T-cell (primary cell): ENCODE data around the gene ETNK2. TPM values are rescaled to one million over a fixed set of nuclear protein-coding genes. Genes with fewer than 3 reads are reported as not detected.

Source experiments
- ATAC-seq, 4 experiments: fragments of 200-7000 bp in 3 of 4; fragments of 150-1000 bp in 1 of 4; cut with Tn5 transposase; replicated peaks in 1 of 4; 1 replicate in 3 of 4; 2 replicates in 1 of 4; pipeline ENCODE4 v1.10.0; 2021; ENCODE audit warnings: moderate library complexity in 3 of 4, mild to moderate bottlenecking in 2 of 4, moderate number of reproducible peaks in 1 of 4
- CTCF ChIA-PET, 2 donors: fragments of 300-600 bp; sonication (Branson Sonifier 250); formaldehyde crosslinking; loops; one replicate each; lab custom pipeline; 2022; ENCODE audit warnings: antibody characterized with exemption in 2 of 2; lab: Charles Lee
- POLR2A ChIA-PET, 2 donors: fragments of 300-600 bp; sonication (Branson Sonifier 250); formaldehyde crosslinking; loops; one replicate each; lab custom pipeline; 2022; ENCODE audit warnings: antibody characterized with exemption in 2 of 2; lab: Charles Lee
- DNase-seq, 35 experiments: peaks; one replicate each; pipeline versions ENCODE4 v3.0.0 to v3.0.0-alpha.2; 2013 to 2023
- H3K27ac ChIP-seq: one replicate; pipeline ENCODE4 v1.5.1; 2013; ENCODE audit warnings: low read length
- H3K27me3 ChIP-seq, 2 experiments: replicated peaks in 1 of 2; 1 replicate in 1 of 2; 2 replicates in 1 of 2; pipeline versions ENCODE4 v1.6.1 to v1.7.0; 2013; ENCODE audit warnings: low read length in 1 of 2, mixed read lengths in 1 of 2; ENCODE audit not compliant: control insufficient read depth in 2 of 2, insufficient read depth in 2 of 2; ENCODE audit errors: extremely low read depth in 1 of 2
- H3K36me3 ChIP-seq, 2 donors: 1 replicate in 1 of 2; 2 replicates in 1 of 2; pipeline versions ENCODE4 v1.6.1 to v1.7.0; 2013; ENCODE audit warnings: low read length in 1 of 2; ENCODE audit not compliant: control insufficient read depth in 2 of 2, insufficient read depth in 1 of 2; ENCODE audit errors: extremely low read depth in 1 of 2
- H3K4me1 ChIP-seq, 2 experiments: 1 replicate in 1 of 2; 2 replicates in 1 of 2; pipeline versions ENCODE4 v1.6.1 to v1.7.0; 2013; ENCODE audit warnings: low read length in 2 of 2, mixed read lengths in 1 of 2; ENCODE audit not compliant: insufficient read depth in 2 of 2, control insufficient read depth in 1 of 2; ENCODE audit errors: extremely low read depth in 1 of 2
- H3K4me3 ChIP-seq, 2 donors: 1 replicate in 1 of 2; 2 replicates in 1 of 2; pipeline versions ENCODE4 v1.5.1 to v1.7.0; 2013; ENCODE audit warnings: mild to moderate bottlenecking in 2 of 2, low read length in 1 of 2, moderate library complexity in 1 of 2; ENCODE audit not compliant: control insufficient read depth in 1 of 2; ENCODE audit errors: extremely low read depth in 1 of 2
- H3K9me3 ChIP-seq: 2 replicates; pipeline ENCODE4 v1.7.0; 2013
- H3K27ac Mint-ChIP-seq, 2 donors: one replicate each; pipeline ENCODE4 v1.8.0; 2020 to 2021; ENCODE audit warnings: mild to moderate bottlenecking in 2 of 2, mixed read lengths in 2 of 2
- H3K27me3 Mint-ChIP-seq, 2 donors: one replicate each; pipeline ENCODE4 v1.8.0; 2021 to 2022; ENCODE audit warnings: mixed read lengths in 2 of 2
- H3K36me3 Mint-ChIP-seq: one replicate; pipeline ENCODE4 v1.8.0; 2021; ENCODE audit warnings: mixed read lengths
- H3K4me1 Mint-ChIP-seq, 3 donors: one replicate each; pipeline ENCODE4 v1.8.0; 2020 to 2022; ENCODE audit warnings: mixed read lengths in 3 of 3, mild to moderate bottlenecking in 1 of 3
- H3K4me3 Mint-ChIP-seq, 3 donors: one replicate each; pipeline ENCODE4 v1.8.0; 2020 to 2022; ENCODE audit warnings: mild to moderate bottlenecking in 3 of 3, mixed read lengths in 3 of 3, moderate library complexity in 3 of 3
- H3K9me3 Mint-ChIP-seq, 3 donors: one replicate each; pipeline ENCODE4 v1.8.0; 2020 to 2022; ENCODE audit warnings: mixed read lengths in 3 of 3
- WGBS: methylation state at CpG from one replicate; pipeline ENCODE4 v1.1.5; 2013; ENCODE audit warnings: missing lambda C conversion rate; ENCODE audit not compliant: insufficient coverage; 5-methylcytosine and 5-hydroxymethylcytosine counted together
- total RNA-seq, 35 experiments: library from RNA in 6 of 35; stranded (reverse) in 6 of 35; fragments of 120-200 nt in 1 of 35; gene quantifications; one replicate each; pipeline versions ENCODE4 v1.2.1 to v1.2.4 and lab custom pipeline; 2013 to 2026

Gene ETNK2
- total RNA-seq, 5 donors from 2014 or later (not counting 1 experiment from before 2014, with no cell fraction given): 3.4 to 11.1 (median 4.2) TPM

DNA sequence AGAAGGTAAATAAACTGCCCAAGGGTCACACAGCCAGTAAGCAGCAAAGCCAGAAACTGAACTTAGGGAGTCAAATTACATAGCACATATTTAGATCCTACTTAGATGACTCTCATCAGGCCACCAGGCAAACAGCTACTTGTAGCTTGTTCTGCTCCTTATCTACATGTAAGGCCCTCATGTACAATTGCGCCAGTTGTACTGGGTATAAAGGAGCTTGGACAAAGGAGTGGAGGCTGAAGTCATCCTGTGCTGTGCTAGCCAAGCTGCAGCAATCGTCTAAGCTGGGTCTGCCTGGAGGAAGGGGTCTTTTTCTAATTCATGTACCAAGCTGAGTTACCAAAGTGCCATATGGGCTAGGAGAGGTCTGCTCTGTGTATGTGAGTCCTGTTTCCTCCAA, 12.8 kb downstream of the ETNK2 start:
- H3K4me3 Mint-ChIP-seq: no peak overlapping the region
- no peaks in the 10 kb centered on the region for H3K9me3 Mint-ChIP-seq
- H3K36me3 Mint-ChIP-seq: peaks cover 11% of the 10 kb centered on the region
- no peaks in the 10 kb centered on the region for H3K4me1 Mint-ChIP-seq
- no peak for DNase-seq
- H3K4me3 ChIP-seq: no peak overlapping the region
- H3K27ac Mint-ChIP-seq: no peak overlapping the region
- ATAC-seq: no peak
- POLR2A ChIA-PET: no interaction called here
- H3K9me3 ChIP-seq: no peaks in the 10 kb centered on the region
- no peaks in the 10 kb centered on the region for H3K27me3 Mint-ChIP-seq
- no peaks in the 10 kb centered on the region for H3K36me3 ChIP-seq
- CTCF ChIA-PET: interaction anchor here in 1 of 2 donors (0.5 to 0.6 kb wide), 2 partner anchors 232 to 273 kb away, joined by 3 to 5 read pairs; no protein-coding TSS in a partner anchor
- WGBS: 80% methylated on average over 2 of the region's 2 CpGs
- H3K27me3 ChIP-seq: no peaks in the 10 kb centered on the region
- H3K27ac ChIP-seq: no peak overlapping the region
- H3K4me1 ChIP-seq: no peaks in the 10 kb centered on the region

DNA sequence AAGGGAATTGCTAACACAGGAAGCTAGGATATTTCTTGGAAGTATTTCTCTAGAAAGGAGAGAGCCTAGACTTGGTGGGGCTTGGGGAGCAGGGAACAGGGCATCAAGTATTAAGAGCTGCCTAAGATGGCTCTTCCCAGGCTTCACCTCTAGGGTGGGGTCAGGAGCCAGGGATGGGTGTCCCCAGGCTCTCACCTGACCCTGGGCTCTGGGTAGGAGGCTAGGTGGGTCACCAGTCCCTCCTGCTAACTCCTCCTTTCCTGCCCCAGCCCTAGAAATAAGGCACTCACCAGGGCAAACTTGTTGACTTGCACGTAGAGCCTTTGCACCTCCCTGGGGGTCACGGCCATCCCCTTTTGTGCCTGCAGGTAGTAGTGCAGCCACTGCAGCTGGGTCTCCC, 15.0 kb downstream of the ETNK2 start:
- no peaks in the 10 kb centered on the region for H3K4me1 ChIP-seq
- H3K4me3 ChIP-seq: no peak overlapping the region
- no peaks in the 10 kb centered on the region for H3K9me3 ChIP-seq
- no peak overlapping the region for H3K27ac ChIP-seq
- ChIA-PET CTCF (interaction anchor here (0.6 to 0.8 kb wide), 2 partner anchors 48 to 270 kb away, joined by 5 read pairs; no protein-coding TSS in a partner anchor), POLR2A (no interaction called here)
- no peaks in the 10 kb centered on the region for H3K36me3 ChIP-seq
- no peaks in the 10 kb centered on the region for H3K27me3 Mint-ChIP-seq
- no peaks in the 10 kb centered on the region for H3K9me3 Mint-ChIP-seq
- H3K36me3 Mint-ChIP-seq: peaks cover 11% of the 10 kb centered on the region
- H3K27ac Mint-ChIP-seq: no peak overlapping the region
- WGBS: 76% methylated on average over 2 of the region's 2 CpGs
- ATAC-seq (no peak), DNase-seq (no peak)
- H3K4me3 Mint-ChIP-seq: no peak overlapping the region
- no peaks in the 10 kb centered on the region for H3K4me1 Mint-ChIP-seq
- no peaks in the 10 kb centered on the region for H3K27me3 ChIP-seq

GRCh38 chr1:204134103-204134502, 17.7 kb downstream of the ETNK2 start:
- no peaks in the 10 kb centered on the region for H3K9me3 ChIP-seq

DNA sequence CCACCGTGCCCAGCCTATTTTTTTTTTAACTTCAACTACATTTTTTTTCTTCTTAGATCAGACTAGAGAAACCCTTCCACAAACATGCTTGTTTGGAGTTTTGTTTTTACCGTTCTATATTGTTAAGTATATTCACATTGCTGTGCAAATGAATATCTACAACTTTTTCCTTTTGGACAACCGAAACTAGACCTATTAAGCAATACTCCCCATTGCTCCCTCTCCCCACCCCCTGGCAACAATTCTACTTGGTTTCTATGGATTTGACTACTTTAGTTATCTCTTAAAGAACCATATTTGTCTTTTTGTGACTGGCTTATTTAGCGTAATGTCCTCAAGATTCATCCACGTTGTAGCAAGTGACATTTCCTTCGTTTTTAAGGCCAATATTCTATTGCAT, 19.1 kb downstream of the ETNK2 start:
- Histone ChIP-seq H3K27ac (no peak overlapping the region), H3K4me3 (no peak overlapping the region), H3K9me3 (no peaks in the 10 kb centered on the region), H3K36me3 (no peaks in the 10 kb centered on the region), H3K4me1 (peaks cover 0 to 8% of the 10 kb centered on the region in 2 experiments), H3K27me3 (peaks cover 0 to 14% of the 10 kb centered on the region in 2 experiments)
- ATAC-seq (no peak), DNase-seq (no peak)
- CTCF ChIA-PET: no interaction called here
- Mint-ChIP-seq H3K27me3 (no peaks in the 10 kb centered on the region), H3K9me3 (no peaks in the 10 kb centered on the region), H3K27ac (no peak overlapping the region), H3K36me3 (no peaks in the 10 kb centered on the region), H3K4me3 (no peak overlapping the region), H3K4me1 (peaks cover 4 to 11% (median 6%) of the 10 kb centered on the region in 3 donors)
- POLR2A ChIA-PET: no interaction called here
- no CpG with 5 or more reads among the region's 6 CpGs for WGBS

More at GRCh38 chr1:204134103-204134502, 17.7 kb downstream of the ETNK2 start:
- H3K4me1 Mint-ChIP-seq: peaks cover 1 to 4% (median 3%) of the 10 kb centered on the region in 3 donors
- H3K4me3 Mint-ChIP-seq: no peak overlapping the region
- CTCF ChIA-PET: no interaction called here
- peaks cover 4% of the 10 kb centered on the region for H3K36me3 Mint-ChIP-seq
- Histone ChIP-seq H3K27ac (no peak overlapping the region), H3K4me1 (peaks cover 0 to 4% of the 10 kb centered on the region in 2 experiments), H3K4me3 (no peak overlapping the region), H3K27me3 (peaks cover 0 to 14% of the 10 kb centered on the region in 2 experiments), H3K36me3 (no peaks in the 10 kb centered on the region)
- ATAC-seq (no peak), DNase-seq (no peak)
- POLR2A ChIA-PET: no interaction called here
- no CpG with 5 or more reads among the region's 11 CpGs for WGBS
- H3K27ac Mint-ChIP-seq: no peak overlapping the region
- no peaks in the 10 kb centered on the region for H3K27me3 Mint-ChIP-seq
- no peaks in the 10 kb centered on the region for H3K9me3 Mint-ChIP-seq

- no peaks in the 10 kb centered on the region for H3K36me3 ChIP-seq
- DNase-seq (no peak), ATAC-seq (no peak)
- no peaks in the 10 kb centered on the region for H3K36me3 Mint-ChIP-seq
- peaks cover 0 to 14% of the 10 kb centered on the region in 2 experiments for H3K27me3 ChIP-seq
- ChIA-PET CTCF (no interaction called here), POLR2A (no interaction called here)
- H3K4me1 Mint-ChIP-seq: peaks cover 4 to 11% (median 6%) of the 10 kb centered on the region in 3 donors
- 77% methylated on average over 3 of the region's 4 CpGs for WGBS
- H3K27ac Mint-ChIP-seq: no peak overlapping the region
- H3K27ac ChIP-seq: no peak overlapping the region
- no peak overlapping the region for H3K4me3 ChIP-seq
- H3K27me3 Mint-ChIP-seq: no peaks in the 10 kb centered on the region
- H3K4me3 Mint-ChIP-seq: no peak overlapping the region
- H3K9me3 Mint-ChIP-seq: no peaks in the 10 kb centered on the region
- peaks cover 0 to 8% of the 10 kb centered on the region in 2 experiments for H3K4me1 ChIP-seq
- H3K9me3 ChIP-seq: no peaks in the 10 kb centered on the region
These were observed 19.9 kb downstream of the ETNK2 start for GRCh38 chr1:204131978-204132377.

GRCh38 chr1:204130981-204131892, 20.6 kb downstream of the ETNK2 start:
- WGBS: 79% methylated on average over 2 of the region's 11 CpGs
- no peaks in the 10 kb centered on the region for H3K27me3 Mint-ChIP-seq
- H3K4me3 Mint-ChIP-seq: no peak overlapping the region
- Histone ChIP-seq H3K4me3 (no peak overlapping the region), H3K27me3 (peaks cover 0 to 17% of the 10 kb centered on the region in 2 experiments), H3K36me3 (no peaks in the 10 kb centered on the region), H3K27ac (no peak overlapping the region), H3K9me3 (no peaks in the 10 kb centered on the region), H3K4me1 (peaks cover 0 to 8% of the 10 kb centered on the region in 2 experiments)
- peaks cover 4 to 11% (median 6%) of the 10 kb centered on the region in 3 donors for H3K4me1 Mint-ChIP-seq
- ChIA-PET POLR2A (no interaction called here), CTCF (interaction anchor here in 1 of 2 donors (3.2 kb wide), 1 partner anchor 271 kb away, joined by 19 read pairs; the partner anchor contains the start of gene SNRPE)
- DNase-seq (no peak), ATAC-seq (no peak)
- H3K27ac Mint-ChIP-seq: no peak overlapping the region
- H3K9me3 Mint-ChIP-seq: no peaks in the 10 kb centered on the region
- H3K36me3 Mint-ChIP-seq: no peaks in the 10 kb centered on the region
